GM13976 (cell line): ENCODE data around the gene ITM2B.

Source experiments
- DNase-seq: peaks from one replicate; pipeline ENCODE4 v3.0.0; 2012; ENCODE audit warnings: low spot score
- CTCF ChIP-seq: IDR thresholded peaks from 2 replicates; pipeline ENCODE4 v1.5.1; 2012; ENCODE audit warnings: borderline replicate concordance, mild to moderate bottlenecking; ENCODE audit not compliant: insufficient read depth; ENCODE audit errors: extremely low read depth, missing control alignments, control extremely low read depth
- in situ Hi-C: fragments of 300-500 bp; cut with MboI; formaldehyde crosslinking; loops from one replicate; pipeline ENCODE4 v1.12.0; 2022; ENCODE audit warnings: low sequenced_read_pairs, mixed read lengths, inconsistent platforms; ENCODE audit not compliant: unreplicated experiment

Gene ITM2B

DNA sequence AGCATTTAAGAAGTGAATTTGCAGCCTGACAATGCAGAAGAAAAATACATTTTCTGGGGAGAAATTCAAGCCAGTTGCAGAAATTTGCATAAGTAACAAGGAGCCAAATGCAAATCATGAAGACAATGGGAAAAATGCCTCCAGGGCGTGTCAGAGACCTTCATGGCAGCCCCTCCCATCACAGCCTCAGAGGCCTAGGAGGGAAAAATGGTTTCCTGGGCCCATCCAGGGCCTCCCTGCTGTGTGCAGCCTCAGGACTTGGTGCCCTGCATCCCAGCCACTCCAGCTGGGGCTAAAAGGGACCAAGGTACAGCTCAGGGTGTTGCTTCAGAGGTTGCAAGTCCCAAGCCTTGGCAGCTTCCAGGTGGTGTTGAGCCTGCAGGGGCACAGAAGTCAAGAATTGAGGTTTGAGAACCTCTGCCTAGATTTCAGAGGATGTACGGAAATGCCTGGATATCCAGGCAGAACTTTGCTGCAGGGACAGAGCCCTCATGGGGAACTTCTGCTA is 16.7 kb upstream of the ITM2B start:
- no peak for DNase-seq
- TF ChIP-seq CTCF, result no peak
- in situ Hi-C loops, result no loop called here

DNA sequence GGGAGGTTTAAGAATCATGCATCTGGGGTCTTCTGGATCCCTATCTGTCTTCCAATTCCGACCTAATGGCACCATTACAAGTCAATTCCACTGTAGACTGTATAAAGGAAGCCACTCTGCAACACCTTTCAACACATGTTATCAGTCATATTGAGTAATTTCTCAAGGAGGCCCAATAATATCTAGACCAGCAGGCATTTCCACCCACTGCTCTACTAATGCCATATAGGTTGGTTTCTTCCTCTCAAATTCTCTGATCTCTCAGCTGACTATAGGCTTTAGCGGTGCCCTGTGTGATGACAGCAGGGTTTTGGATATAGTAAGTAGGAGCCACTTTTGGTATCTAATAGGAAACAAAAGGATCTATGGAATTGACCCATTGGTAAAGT is 12.4 kb upstream of the ITM2B start:
- DNase-seq, result no peak
- no peak for TF ChIP-seq CTCF

DNA sequence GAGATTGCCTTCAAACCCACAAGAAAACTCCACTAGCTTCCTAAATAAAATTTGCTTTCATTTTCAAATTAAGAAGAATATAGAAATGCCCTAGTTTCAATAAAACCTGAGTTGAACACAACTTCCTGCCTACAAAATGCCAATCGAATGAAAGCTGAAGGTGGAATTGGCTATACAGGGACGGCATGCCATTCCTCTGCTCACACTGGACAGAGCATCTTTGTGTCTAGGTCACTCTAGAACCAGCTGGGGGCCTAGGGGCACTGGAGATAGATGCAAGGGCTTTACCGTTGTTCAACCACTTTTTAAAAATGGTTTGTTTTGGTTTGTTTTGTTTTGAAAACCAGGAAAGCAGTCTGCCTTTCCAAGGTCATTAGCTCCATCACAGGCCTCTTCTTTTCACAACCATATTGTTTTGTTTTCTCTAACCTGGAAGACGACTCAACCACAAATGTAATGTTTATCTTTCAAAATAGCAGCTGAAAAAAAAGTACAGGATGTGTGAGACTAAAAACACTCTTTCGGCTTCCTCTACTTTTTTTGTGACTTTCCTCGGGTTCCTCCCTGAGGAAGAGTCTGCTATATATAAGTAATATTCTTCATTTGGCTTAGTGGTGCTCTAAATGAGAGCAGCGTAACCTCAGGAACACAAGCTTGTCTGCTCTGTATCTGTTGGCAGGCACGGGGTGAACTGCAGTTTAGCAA is 11.9 kb upstream of the ITM2B start:
- DNase-seq, result no peak
- in situ Hi-C loops, result no loop called here
- no peak for TF ChIP-seq CTCF

More for the DNA sequence above, 12.4 kb upstream of the ITM2B start:
- in situ Hi-C loops, result no loop called here

DNA sequence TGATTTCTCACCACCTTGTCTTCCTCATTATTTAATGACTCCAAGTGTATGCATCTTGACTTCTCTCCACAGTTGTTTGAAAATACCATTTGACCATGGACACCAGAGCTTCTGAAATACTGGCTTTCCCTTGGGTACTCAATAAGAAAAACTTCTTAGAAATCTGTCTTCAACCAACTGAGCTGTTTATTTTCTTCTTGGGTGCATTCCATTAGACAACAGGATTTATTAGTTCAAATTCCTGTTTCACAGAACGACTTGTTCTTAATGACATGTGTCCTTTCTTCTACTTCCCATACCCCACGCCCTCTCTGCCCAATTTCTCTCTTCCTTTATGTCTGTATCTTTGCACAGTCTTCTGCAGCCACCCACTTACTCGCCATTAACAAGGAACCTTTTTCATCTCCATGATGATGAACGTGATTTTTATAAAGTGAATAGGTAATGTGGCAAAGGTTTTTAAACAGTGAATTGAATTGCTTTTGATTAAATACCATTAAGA is 11.3 kb upstream of the ITM2B start:
- no peak for DNase-seq
- no peak for TF ChIP-seq CTCF
- in situ Hi-C loops, result no loop called here

GRCh38 chr13:48222358-48223301 is 10.4 kb upstream of the ITM2B start:
- no peak for DNase-seq
- in situ Hi-C loops, result no loop called here
- no peak for TF ChIP-seq CTCF

DNA sequence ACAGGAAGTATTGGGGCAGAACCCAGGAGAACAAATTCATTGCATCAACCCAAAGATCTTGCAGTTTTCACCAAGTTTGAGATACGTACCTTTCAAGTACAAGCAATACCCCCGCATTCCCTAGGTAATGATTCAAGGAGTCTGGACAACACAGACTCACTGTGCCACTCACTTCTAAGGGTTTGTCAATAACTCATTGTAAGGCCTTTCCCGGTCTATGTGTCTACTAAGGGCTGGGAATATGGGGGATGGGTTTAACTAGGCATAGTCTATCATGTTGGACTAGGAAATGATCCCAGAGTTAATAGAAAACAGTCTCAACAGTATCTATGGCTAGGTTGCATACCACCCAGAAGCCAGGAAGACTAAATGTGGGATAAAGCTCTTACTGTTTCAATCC is 8.3 kb upstream of the ITM2B start:
- TF ChIP-seq CTCF, result no peak
- in situ Hi-C loops, result no loop called here
- no peak for DNase-seq
